Vagina (tissue), 2 donors: Measurements from ENCODE around the gene CARD8. TPM values are rescaled to one million over a fixed set of nuclear protein-coding genes. Genes with fewer than 3 reads are reported as not detected.

Source experiments
- DNase-seq, 2 donors: peaks; one replicate each; pipeline ENCODE4 v3.0.0-alpha.2; 2017; ENCODE audit errors: extremely low spot score in 2 of 2
- H3K27ac ChIP-seq: fragments of 200-600 bp; sonication (generic); one replicate; pipeline ENCODE4 v1.5.1; 2019
- H3K27me3 ChIP-seq: fragments of 200-600 bp; sonication (generic); one replicate; pipeline ENCODE4 v1.5.1; 2019
- H3K36me3 ChIP-seq, 2 donors: fragments of 200-600 bp; sonication (generic); one replicate each; pipeline ENCODE4 v1.5.1; 2017 to 2019
- H3K4me1 ChIP-seq: fragments of 200-600 bp; sonication (generic); one replicate; pipeline ENCODE4 v1.5.1; 2019
- H3K4me3 ChIP-seq, 2 donors: fragments of 200-600 bp; sonication (generic); 1 replicate in 1 of 2; 2 replicates in 1 of 2; pipeline ENCODE4 v1.5.1; 2016 to 2019
- H3K9me3 ChIP-seq: fragments of 200-600 bp; sonication (generic); one replicate; pipeline ENCODE4 v1.5.1; 2019
- CTCF ChIP-seq, 3 experiments: fragments of 450-650 bp in 2 of 3; fragments of 200-600 bp in 1 of 3; sonication (generic) in 1 of 3; IDR thresholded peaks; one replicate each; pipeline ENCODE4 v1.5.1; 2017 to 2019; ENCODE audit warnings: antibody characterized with exemption in 3 of 3, mild to moderate bottlenecking in 2 of 3, moderate library complexity in 2 of 3
- POLR2A ChIP-seq, 2 donors: fragments of 450-650 bp; IDR thresholded peaks; one replicate each; pipeline ENCODE4 v1.6.1; 2017; ENCODE audit warnings: antibody characterized with exemption in 2 of 2, mild to moderate bottlenecking in 2 of 2, moderate library complexity in 2 of 2
- POLR2AphosphoS5 ChIP-seq, 2 donors: sonication (generic); formaldehyde crosslinking; IDR thresholded peaks; one replicate each; pipeline ENCODE4 v1.9.0; 2017; ENCODE audit warnings: antibody characterized with exemption in 2 of 2, mild to moderate bottlenecking in 2 of 2, low read depth in 1 of 2; ENCODE audit not compliant: insufficient read depth in 1 of 2
- intact Hi-C: fragments of 100-400 bp; cut with DNase I; formaldehyde crosslinking; loops from one replicate; pipeline ENCODE4 v1.15.1; 2023
- total RNA-seq: library from RNA; depleted of rRNA; stranded (reverse); fragments of >200 nt; gene quantifications from one replicate; pipeline ENCODE4 v1.2.3, GENCODE V29; 2016

Gene CARD8
- total RNA-seq, 1 donor from 2014 or later = 31.9 TPM

GRCh38 chr19:48290771-48291488 is 35.2 kb upstream of the CARD8 start:
- no peak for TF ChIP-seq POLR2A (IDR thresholded peaks at IDR 0.05)
- TF ChIP-seq POLR2AphosphoS5 (IDR thresholded peaks at IDR 0.05; ENCODE audit: insufficient read depth in 1 of 2, low read depth in 1 of 2) = peak; percentile 22 to 58
- peak; percentile 91 to 97 (median 92) for TF ChIP-seq CTCF (IDR thresholded peaks at IDR 0.05)
- Histone ChIP-seq H3K4me1 (peaks cover 17% of the 10 kb centered on the region), H3K36me3 (no peaks in the 10 kb centered on the region), H3K27ac (peak overlapping the region; percentile 58), H3K27me3 (no peaks in the 10 kb centered on the region), H3K4me3 (peak overlapping the region; percentile 46 to 47), H3K9me3 (no peaks in the 10 kb centered on the region)
- peak in 1 of 2 donors; percentile 90 for DNase-seq
- intact Hi-C loops = no loop called here

GRCh38 chr19:48290401-48290770 is 34.7 kb upstream of the CARD8 start:
- no peak for DNase-seq
- no peaks in the 10 kb centered on the region for H3K9me3 ChIP-seq
- no peak for TF ChIP-seq POLR2A (IDR thresholded peaks at IDR 0.05)
- TF ChIP-seq CTCF (IDR thresholded peaks at IDR 0.05) = no peak
- TF ChIP-seq POLR2AphosphoS5 (IDR thresholded peaks at IDR 0.05; ENCODE audit: insufficient read depth in 1 of 2, low read depth in 1 of 2) = no peak
- H3K27me3 ChIP-seq = no peaks in the 10 kb centered on the region
- H3K27ac ChIP-seq = peak overlapping the region; percentile 58
- intact Hi-C loops = no loop called here
- H3K4me1 ChIP-seq = peaks cover 17% of the 10 kb centered on the region
- peak overlapping the region; percentile 46 to 47 for H3K4me3 ChIP-seq
- H3K36me3 ChIP-seq = no peaks in the 10 kb centered on the region

GRCh38 chr19:48287748-48288147 is 32.0 kb upstream of the CARD8 start:
- intact Hi-C loops = no loop called here
- Histone ChIP-seq H3K9me3 (peaks cover 4% of the 10 kb centered on the region), H3K27me3 (no peaks in the 10 kb centered on the region), H3K27ac (no peak overlapping the region), H3K4me3 (no peak overlapping the region), H3K36me3 (no peaks in the 10 kb centered on the region), H3K4me1 (peaks cover 17% of the 10 kb centered on the region)
- no peak for DNase-seq
- TF ChIP-seq POLR2AphosphoS5 (IDR thresholded peaks at IDR 0.05; ENCODE audit: insufficient read depth in 1 of 2, low read depth in 1 of 2) (no peak), POLR2A (IDR thresholded peaks at IDR 0.05) (no peak), CTCF (IDR thresholded peaks at IDR 0.05) (no peak)

GRCh38 chr19:48284896-48285295 is 29.2 kb upstream of the CARD8 start:
- no peak for TF ChIP-seq POLR2A (IDR thresholded peaks at IDR 0.05)
- TF ChIP-seq CTCF (IDR thresholded peaks at IDR 0.05) = no peak
- no peak for TF ChIP-seq POLR2AphosphoS5 (IDR thresholded peaks at IDR 0.05; ENCODE audit: insufficient read depth in 1 of 2, low read depth in 1 of 2)
- intact Hi-C loops = no loop called here
- H3K36me3 ChIP-seq = no peaks in the 10 kb centered on the region
- peaks cover 4% of the 10 kb centered on the region for H3K9me3 ChIP-seq
- no peaks in the 10 kb centered on the region for H3K27me3 ChIP-seq
- no peak for DNase-seq
- no peaks in the 10 kb centered on the region for H3K4me1 ChIP-seq
- no peak overlapping the region for H3K27ac ChIP-seq
- H3K4me3 ChIP-seq = no peak overlapping the region

GRCh38 chr19:48283908-48284307 is 28.2 kb upstream of the CARD8 start:
- TF ChIP-seq POLR2AphosphoS5 (IDR thresholded peaks at IDR 0.05; ENCODE audit: insufficient read depth in 1 of 2, low read depth in 1 of 2) (no peak), POLR2A (IDR thresholded peaks at IDR 0.05) (no peak), CTCF (IDR thresholded peaks at IDR 0.05) (no peak)
- Histone ChIP-seq H3K4me3 (no peak overlapping the region), H3K27ac (no peak overlapping the region), H3K4me1 (no peaks in the 10 kb centered on the region), H3K27me3 (no peaks in the 10 kb centered on the region), H3K36me3 (no peaks in the 10 kb centered on the region), H3K9me3 (peaks cover 4% of the 10 kb centered on the region)
- intact Hi-C loops = no loop called here
- DNase-seq = no peak
